Gastrocnemius medialis (tissue), 4 donors: ENCODE measurements around the gene SLC22A12. TPM values are rescaled to one million over a fixed set of nuclear protein-coding genes. Genes with fewer than 3 reads are reported as not detected.

ENCODE experiments used
- ATAC-seq, 2 donors: fragments of 150-250 bp; one replicate each; pipeline ENCODE4 v1.9.1; 2016
- DNase-seq, 2 donors: peaks; one replicate each; pipeline ENCODE4 v3.0.0-alpha.2; 2019
- H3K27ac ChIP-seq, 4 donors: fragments of 200-600 bp; sonication (generic); 1 replicate in 1 of 4; 2 replicates in 3 of 4; pipeline ENCODE4 v1.5.1; 2016 to 2018; ENCODE audit warnings: mild to moderate bottlenecking in 2 of 4, moderate library complexity in 1 of 4
- H3K27me3 ChIP-seq, 3 donors: fragments of 200-600 bp; sonication (generic) in 2 of 3; 1 replicate in 1 of 3; 2 replicates in 2 of 3; pipeline versions ENCODE4 v1.5.1 to v1.6.0; 2016 to 2019; ENCODE audit warnings: mild to moderate bottlenecking in 1 of 3, moderate library complexity in 1 of 3
- H3K36me3 ChIP-seq, 2 donors: fragments of 200-600 bp; sonication (generic) in 1 of 2; one replicate each; pipeline ENCODE4 v1.5.1; 2017 to 2018
- H3K4me1 ChIP-seq, 2 donors: fragments of 200-600 bp; sonication (generic) in 1 of 2; one replicate each; pipeline ENCODE4 v1.5.1; 2016 to 2017; ENCODE audit warnings: mild to moderate bottlenecking in 2 of 2
- H3K4me3 ChIP-seq, 4 donors: fragments of 200-600 bp; sonication (generic) in 3 of 4; 1 replicate in 1 of 4; 2 replicates in 3 of 4; pipeline ENCODE4 v1.5.1; 2016 to 2019; ENCODE audit warnings: mild to moderate bottlenecking in 2 of 4
- H3K9me3 ChIP-seq, 3 donors: fragments of 200-600 bp; sonication (generic) in 2 of 3; 1 replicate in 1 of 3; 2 replicates in 2 of 3; pipeline ENCODE4 v1.5.1; 2016 to 2019
- CTCF ChIP-seq, 5 experiments: fragments of 450-650 bp in 3 of 5; fragments of 200-600 bp in 2 of 5; sonication (generic) in 2 of 5; IDR thresholded peaks in 4 of 5; conservative IDR thresholded peaks in 1 of 5; 1 replicate in 4 of 5; 2 replicates in 1 of 5; pipeline ENCODE4 v1.5.1; 2016 to 2019; ENCODE audit warnings: antibody characterized with exemption in 5 of 5, mild to moderate bottlenecking in 3 of 5, moderate library complexity in 3 of 5
- POLR2A ChIP-seq, 2 donors: fragments of 450-650 bp; IDR thresholded peaks; one replicate each; pipeline ENCODE4 v1.6.1; 2017; ENCODE audit warnings: antibody characterized with exemption in 2 of 2, mild to moderate bottlenecking in 2 of 2, moderate library complexity in 2 of 2
- in situ Hi-C, 4 donors: fragments of 200-750 bp; cut with MboI; loops; one replicate each; pipeline versions ENCODE4 v1.15.0 to v1.8.0; 2017; ENCODE audit warnings: low sequenced_read_pairs in 4 of 4
- intact Hi-C: fragments of 100-400 bp; cut with DNase I; formaldehyde crosslinking; loops from one replicate; pipeline ENCODE4 v1.15.1; 2023; ENCODE audit warnings: low total_unique reads
- total RNA-seq, 4 donors: library from RNA; depleted of rRNA; stranded (reverse); fragments of >200 nt; gene quantifications; one replicate each; pipeline versions ENCODE4 v1.1.0 to v1.2.3, GENCODE V29; 2016

SLC22A12 gene
- total RNA-seq, 4 donors from 2014 or later: not detected

GRCh38 chr11:64564947-64565889 is 25.8 kb upstream of the SLC22A12 start:
- Histone ChIP-seq H3K27me3 (no peaks in the 10 kb centered on the region), H3K36me3 (no peaks in the 10 kb centered on the region), H3K9me3 (no peaks in the 10 kb centered on the region), H3K4me3 (no peak overlapping the region), H3K27ac (no peak overlapping the region), H3K4me1 (no peaks in the 10 kb centered on the region)
- no peak for ATAC-seq
- no peak for DNase-seq
- intact Hi-C loops (no loop called here), in situ Hi-C loops (no loop called here)
- no peak for TF ChIP-seq POLR2A (IDR thresholded peaks at IDR 0.05)
- TF ChIP-seq CTCF (IDR thresholded peaks at IDR 0.05 in 4 of 5, conservative IDR thresholded peaks at IDR 0.05 in 1 of 5): no peak

- intact Hi-C loops: no loop called here
- Histone ChIP-seq H3K36me3 (no peaks in the 10 kb centered on the region), H3K4me3 (no peak overlapping the region), H3K9me3 (no peaks in the 10 kb centered on the region), H3K4me1 (no peaks in the 10 kb centered on the region), H3K27me3 (no peaks in the 10 kb centered on the region), H3K27ac (no peak overlapping the region)
- in situ Hi-C loops: no loop called here
- no peak for TF ChIP-seq POLR2A (IDR thresholded peaks at IDR 0.05)
- no peak for TF ChIP-seq CTCF (IDR thresholded peaks at IDR 0.05 in 4 of 5, conservative IDR thresholded peaks at IDR 0.05 in 1 of 5)
- DNase-seq: no peak
- ATAC-seq: peak; percentile 46 to 76
These were observed 24.7 kb upstream of the SLC22A12 start for GRCh38 chr11:64566042-64566914.

GRCh38 chr11:64566915-64567891 is 23.8 kb upstream of the SLC22A12 start:
- Histone ChIP-seq H3K27ac (no peak overlapping the region), H3K36me3 (no peaks in the 10 kb centered on the region), H3K27me3 (no peaks in the 10 kb centered on the region), H3K9me3 (no peaks in the 10 kb centered on the region), H3K4me1 (no peaks in the 10 kb centered on the region), H3K4me3 (no peak overlapping the region)
- intact Hi-C loops (no loop called here), in situ Hi-C loops (no loop called here)
- DNase-seq (no peak), ATAC-seq (no peak)
- TF ChIP-seq CTCF (IDR thresholded peaks at IDR 0.05 in 4 of 5, conservative IDR thresholded peaks at IDR 0.05 in 1 of 5): no peak
- no peak for TF ChIP-seq POLR2A (IDR thresholded peaks at IDR 0.05)

GRCh38 chr11:64568041-64568571 is 22.9 kb upstream of the SLC22A12 start:
- H3K4me3 ChIP-seq: no peak overlapping the region
- no peaks in the 10 kb centered on the region for H3K36me3 ChIP-seq
- H3K9me3 ChIP-seq: no peaks in the 10 kb centered on the region
- DNase-seq (no peak), ATAC-seq (no peak)
- in situ Hi-C loops: no loop called here
- no peaks in the 10 kb centered on the region for H3K4me1 ChIP-seq
- no peak overlapping the region for H3K27ac ChIP-seq
- TF ChIP-seq POLR2A (IDR thresholded peaks at IDR 0.05) (no peak), CTCF (IDR thresholded peaks at IDR 0.05 in 4 of 5, conservative IDR thresholded peaks at IDR 0.05 in 1 of 5) (no peak)
- intact Hi-C loops: no loop called here
- no peaks in the 10 kb centered on the region for H3K27me3 ChIP-seq
